ENCODE measurements around the gene ZNF518A.
A peak's percentile ranks its signal among the peaks of the same experiment; 100 is the strongest.

Gene ZNF518A

GRCh38 chr10:96129387-96130325 lies at the start of gene ZNF518A:
Gene ZNF518A, plus strand, starts transcription at chr10:96130297. Its CDS starts 26,026 bp downstream, at chr10:96156323.
- peak; percentile 99 for DNase-seq (ENCODE audit: low read depth)
- H3K4me3 ChIP-seq (ENCODE audit: low read depth, low read length) = peak within 1 kb of the TSS; percentile 66
- no peak for TF ChIP-seq CTCF (conservative IDR thresholded peaks at IDR 0.05; ENCODE audit: low read depth, low read length)

- no peak for TF ChIP-seq CTCF (conservative IDR thresholded peaks at IDR 0.05; ENCODE audit: low read depth, low read length)
- no peak overlapping the region for H3K4me3 ChIP-seq (ENCODE audit: low read depth, low read length)
- no peak for DNase-seq (ENCODE audit: low read depth)
Measured at GRCh38 chr10:96082153-96082552, 47.9 kb upstream of the ZNF518A start.

GRCh38 chr10:96082748-96083147 lies 47.3 kb upstream of the ZNF518A start:
- no peak overlapping the region for H3K4me3 ChIP-seq (ENCODE audit: low read depth, low read length)
- no peak for DNase-seq (ENCODE audit: low read depth)
- TF ChIP-seq CTCF (conservative IDR thresholded peaks at IDR 0.05; ENCODE audit: low read depth, low read length) = no peak

GRCh38 chr10:96089116-96089515 lies 41.0 kb upstream of the ZNF518A start:
- DNase-seq (ENCODE audit: low read depth) = no peak
- H3K4me3 ChIP-seq (ENCODE audit: low read depth, low read length) = peak overlapping the region; percentile 84
- no peak for TF ChIP-seq CTCF (conservative IDR thresholded peaks at IDR 0.05; ENCODE audit: low read depth, low read length)

- peak; percentile 98 for DNase-seq (ENCODE audit: low read depth)
- no peak for TF ChIP-seq CTCF (conservative IDR thresholded peaks at IDR 0.05; ENCODE audit: low read depth, low read length)
- peak overlapping the region; percentile 84 for H3K4me3 ChIP-seq (ENCODE audit: low read depth, low read length)
Measured at GRCh38 chr10:96089670-96090462, 40.2 kb upstream of the ZNF518A start.

- no peak for TF ChIP-seq CTCF (conservative IDR thresholded peaks at IDR 0.05; ENCODE audit: low read depth, low read length)
- H3K4me3 ChIP-seq (ENCODE audit: low read depth, low read length) = peak overlapping the region; percentile 84
- DNase-seq (ENCODE audit: low read depth) = no peak
Measured at GRCh38 chr10:96090463-96090800, 39.7 kb upstream of the ZNF518A start.
